ENCODE measurements around the gene SLC2A9. TPM values are rescaled to one million over a fixed set of nuclear protein-coding genes. Genes with fewer than 3 reads are reported as not detected.

SLC2A9 gene
- total and polyA plus RNA-seq, 2 of the 8 experiments (the other 6 are each of a cell fraction or from before 2014, with no cell fraction given): 0.20 to 0.26 TPM

DNA sequence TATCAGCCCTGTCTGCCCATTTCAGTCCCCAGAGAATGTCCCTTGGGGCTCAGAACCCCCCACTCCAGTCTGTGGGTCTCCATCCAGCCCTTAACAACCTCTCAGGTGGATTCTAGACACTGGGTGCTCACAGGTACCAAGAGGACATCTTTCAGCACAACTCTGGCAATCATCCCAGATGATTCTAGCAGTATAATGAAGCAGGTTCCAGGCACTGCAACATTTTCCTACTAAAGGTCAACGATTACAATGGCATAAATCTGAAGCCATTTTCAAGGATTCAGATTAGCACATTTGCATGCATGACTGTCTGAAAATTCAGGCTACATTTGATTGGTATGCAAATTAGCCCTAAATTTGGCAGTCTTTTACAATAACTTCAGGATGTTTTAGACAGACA lies 10.0 kb downstream of the SLC2A9 start:
- Histone ChIP-seq H4K91ac (replicated peaks; ENCODE audit: insufficient read length, low read length) (no peak overlapping the region), H3K9me3 (ENCODE audit: insufficient read depth in 2 of 2, low read depth in 1 of 2, low read length in 1 of 2) (no peaks in the 10 kb centered on the region), H2AFZ (ENCODE audit: low read length) (no peak overlapping the region), H3K14ac (ENCODE audit: insufficient read length) (no peak overlapping the region), H3K18ac (ENCODE audit: extremely low read depth, low read length) (no peak overlapping the region), H3K23ac (ENCODE audit: insufficient read length) (no peak overlapping the region), H2BK120ac (replicated peaks; ENCODE audit: low read depth, low read length) (no peak overlapping the region), H2AK5ac (ENCODE audit: low read depth, low read length) (no peak overlapping the region), H3K56ac (replicated peaks; ENCODE audit: insufficient read length, low read depth, low read length) (no peak overlapping the region), H3K27ac (ENCODE audit: low read depth, low read length) (no peak overlapping the region), H3K4ac (replicated peaks; ENCODE audit: insufficient read length, low read depth, low read length) (no peak overlapping the region), H3K4me1 (replicated peaks in 1 of 4; ENCODE audit: control insufficient read depth in 3 of 4, insufficient read depth in 4 of 4, low read length in 3 of 4) (peaks cover 0 to 4% (median 0%) of the 10 kb centered on the region in 4 experiments; a peak in 1 of 7 replicates), H3K23me2 (ENCODE audit: low read depth, low read length) (no peaks in the 10 kb centered on the region), H3K4me3 (ENCODE audit: extremely low read depth in 1 of 4, insufficient read depth in 2 of 4, low read depth in 3 of 4, low read length in 4 of 4) (no peak overlapping the region), H2BK20ac (ENCODE audit: low read length) (no peak overlapping the region), H3K36me3 (ENCODE audit: control insufficient read depth in 2 of 4, insufficient read depth in 4 of 4, low read length in 3 of 4) (no peaks in the 10 kb centered on the region), H4K20me1 (replicated peaks in 1 of 2; ENCODE audit: control insufficient read depth in 1 of 2, insufficient read depth in 2 of 2, low read length in 2 of 2) (no peaks in the 10 kb centered on the region), H2BK5ac (ENCODE audit: low read depth, low read length) (no peak overlapping the region), H3K79me2 (ENCODE audit: control insufficient read depth in 1 of 2, insufficient read depth in 2 of 2, low read length in 2 of 2) (no peaks in the 10 kb centered on the region), H4K8ac (ENCODE audit: extremely low read depth, insufficient read depth, low read length) (no peak overlapping the region), H3K9ac (replicated peaks in 1 of 4; ENCODE audit: extremely low read depth in 1 of 4, low read depth in 3 of 4, low read length in 3 of 4) (no peak overlapping the region), H3K4me2 (ENCODE audit: insufficient read depth in 1 of 2, low read depth in 2 of 2, low read length in 2 of 2) (no peak overlapping the region), H4K5ac (ENCODE audit: insufficient read length, low read depth, low read length) (no peak overlapping the region), H3K79me1 (ENCODE audit: low read depth, low read length) (0 out of 2 replicates have a peak, but pooled peaks cover 2% of the 10 kb centered on the region), H2BK12ac (ENCODE audit: low read depth, low read length) (no peak overlapping the region), H3K27me3 (replicated peaks in 1 of 4; ENCODE audit: control insufficient read depth in 3 of 4, extremely low read depth in 1 of 4, insufficient read depth in 3 of 4, low read length in 3 of 4) (no peaks in the 10 kb centered on the region; a peak in 1 of 7 replicates), H2BK15ac (ENCODE audit: low read length) (no peak overlapping the region)
- POLR2A ChIA-PET (ENCODE audit: partially characterized antibody): no interaction called here
- no peak for DNase-seq (ENCODE audit: low read depth in 1 of 2, low spot score in 2 of 2)
- no peak for TF ChIP-seq TBP (IDR thresholded peaks at IDR 0.05; ENCODE audit: low read depth, low read length)
- no peak for TF ChIP-seq EP300 (IDR thresholded peaks at IDR 0.05; ENCODE audit: borderline replicate concordance in 1 of 2, low read depth in 2 of 2, low read length in 2 of 2)
- no peak for TF ChIP-seq PHF8 (conservative IDR thresholded peaks at IDR 0.05; ENCODE audit: low read depth, low read length)
- no peak for TF ChIP-seq YY1 (IDR thresholded peaks at IDR 0.05; ENCODE audit: low read depth, low read length)
- TF ChIP-seq GABPA (IDR thresholded peaks at IDR 0.05; ENCODE audit: borderline replicate concordance, insufficient read depth, low read length): no peak
- no peak for TF ChIP-seq SRF (IDR thresholded peaks at IDR 0.05; ENCODE audit: low read depth, low read length)
- 95% methylated on average over 1 of the region's 1 CpG; no CpG with 5 or more reads in 1 of the 2 experiments for WGBS, 2 experiments (ENCODE audit: extremely low coverage in 1 of 2, insufficient coverage in 1 of 2, insufficient read length in 1 of 2, insufficient replicate concordance in 2 of 2, low coverage in 1 of 2, low lambda C conversion rate in 2 of 2, missing lambda C conversion rate in 1 of 2)
- no peak for FAIRE-seq
- CTCF ChIA-PET (ENCODE audit: partially characterized antibody): interaction anchor here (1.0 to 2.3 kb wide), 5 partner anchors 15 to 308 kb away, joined by 3 to 12 read pairs (median 8); no protein-coding TSS in a partner anchor
